VCaP (cell line): Measurements from ENCODE around the gene SOWAHD.

ENCODE experiments used
- H3K27ac ChIP-seq: fragments of 450-650 bp; 2 replicates; pipeline ENCODE4 v1.5.1; 2017
- CTCF ChIP-seq: fragments of 450-650 bp; conservative IDR thresholded peaks from 2 replicates; pipeline ENCODE4 v1.5.1; 2017; ENCODE audit warnings: mild to moderate bottlenecking, moderate library complexity

Gene SOWAHD

GRCh38 chrX:119753001-119753400 lies 5.4 kb upstream of the SOWAHD start:
- no peak overlapping the region for H3K27ac ChIP-seq
- TF ChIP-seq CTCF: no peak

DNA sequence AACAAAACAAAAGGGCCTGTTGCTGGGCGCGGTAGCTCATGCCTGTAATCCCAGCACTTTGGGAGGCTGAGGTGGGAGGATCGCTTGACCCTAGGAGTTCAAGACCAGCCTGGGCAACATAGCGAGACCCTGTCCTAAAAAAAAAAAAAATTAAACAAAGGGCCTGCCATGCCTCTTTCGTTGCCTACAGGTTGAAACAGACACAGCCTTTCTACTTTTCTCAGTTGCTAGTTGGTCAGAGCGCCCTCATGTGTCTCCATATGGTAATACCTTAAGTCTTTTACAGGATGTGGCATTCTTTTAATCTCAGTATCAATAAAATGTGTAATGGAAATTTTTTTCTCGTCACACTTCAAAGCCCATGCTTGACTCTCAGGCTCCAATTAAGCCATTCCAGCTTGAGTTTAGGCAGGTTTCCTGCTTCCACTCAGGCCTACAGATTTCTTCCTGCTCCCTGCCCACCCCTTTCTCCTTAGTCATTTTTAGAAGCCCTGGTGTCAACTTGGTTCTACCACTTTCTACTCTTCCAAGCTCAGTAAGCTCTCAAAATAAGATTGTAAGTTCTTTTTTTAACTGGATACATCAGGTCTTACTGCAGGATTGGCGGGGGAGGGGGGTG lies 4.6 kb upstream of the SOWAHD start:
- no peak overlapping the region for H3K27ac ChIP-seq
- TF ChIP-seq CTCF: peak; percentile 44

DNA sequence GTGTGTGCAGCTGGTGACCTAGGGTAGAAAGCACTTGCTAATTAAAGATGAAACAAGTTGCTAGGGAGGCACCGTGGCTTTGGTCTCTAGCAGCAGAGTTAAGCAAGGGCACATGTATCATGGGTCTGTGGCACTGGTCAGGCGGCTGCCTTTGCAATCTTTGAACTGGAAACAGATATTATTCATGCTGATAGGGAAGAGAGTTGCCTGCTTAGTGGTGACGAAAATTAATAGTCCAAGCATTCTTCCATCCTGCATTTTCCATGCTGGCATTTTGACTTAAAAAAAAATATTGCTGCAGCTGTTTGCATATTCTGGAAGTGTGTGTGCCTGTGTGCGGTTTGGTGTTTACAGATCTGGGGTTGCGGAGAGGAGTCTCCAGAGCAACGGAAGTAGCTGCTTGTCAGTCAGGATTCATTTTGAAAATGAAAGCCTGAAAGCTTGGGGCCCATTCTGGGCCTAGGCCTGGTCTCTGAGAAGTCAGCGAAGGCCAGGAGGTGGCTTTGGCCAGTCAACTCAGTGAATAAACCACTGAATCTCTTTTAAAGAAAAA lies 2.3 kb upstream of the SOWAHD start:
- H3K27ac ChIP-seq: peak overlapping the region; percentile 57
- no peak for TF ChIP-seq CTCF

GRCh38 chrX:119756926-119757635 lies 1.3 kb upstream of the SOWAHD start:
- H3K27ac ChIP-seq: peak overlapping the region; percentile 57
- no peak for TF ChIP-seq CTCF

- peak overlapping the region; percentile 57 for H3K27ac ChIP-seq
- no peak for TF ChIP-seq CTCF
Observed at GRCh38 chrX:119757646-119757978, 776 bp upstream of the SOWAHD start.

DNA sequence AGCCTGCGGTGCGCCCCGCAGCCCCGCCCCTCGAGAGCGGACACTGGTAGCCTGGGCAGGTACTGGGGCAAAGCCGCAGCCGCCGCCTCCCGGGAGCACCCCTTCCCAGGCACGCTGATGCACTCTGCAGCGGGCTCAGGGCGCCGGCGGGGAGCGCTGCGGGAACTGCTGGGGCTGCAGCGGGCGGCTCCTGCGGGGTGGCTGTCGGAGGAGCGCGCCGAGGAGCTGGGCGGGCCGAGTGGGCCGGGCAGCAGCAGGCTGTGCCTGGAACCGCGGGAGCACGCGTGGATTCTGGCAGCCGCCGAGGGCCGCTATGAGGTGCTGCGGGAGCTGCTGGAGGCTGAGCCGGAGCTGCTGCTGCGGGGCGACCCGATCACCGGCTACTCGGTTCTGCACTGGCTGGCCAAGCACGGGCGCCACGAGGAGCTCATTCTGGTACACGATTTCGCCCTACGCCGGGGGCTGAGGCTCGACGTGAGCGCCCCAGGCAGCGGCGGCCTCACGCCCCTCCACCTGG lies 401 bp downstream of the SOWAHD start:
- H3K27ac ChIP-seq: peak overlapping the region; percentile 57
- no peak for TF ChIP-seq CTCF

DNA sequence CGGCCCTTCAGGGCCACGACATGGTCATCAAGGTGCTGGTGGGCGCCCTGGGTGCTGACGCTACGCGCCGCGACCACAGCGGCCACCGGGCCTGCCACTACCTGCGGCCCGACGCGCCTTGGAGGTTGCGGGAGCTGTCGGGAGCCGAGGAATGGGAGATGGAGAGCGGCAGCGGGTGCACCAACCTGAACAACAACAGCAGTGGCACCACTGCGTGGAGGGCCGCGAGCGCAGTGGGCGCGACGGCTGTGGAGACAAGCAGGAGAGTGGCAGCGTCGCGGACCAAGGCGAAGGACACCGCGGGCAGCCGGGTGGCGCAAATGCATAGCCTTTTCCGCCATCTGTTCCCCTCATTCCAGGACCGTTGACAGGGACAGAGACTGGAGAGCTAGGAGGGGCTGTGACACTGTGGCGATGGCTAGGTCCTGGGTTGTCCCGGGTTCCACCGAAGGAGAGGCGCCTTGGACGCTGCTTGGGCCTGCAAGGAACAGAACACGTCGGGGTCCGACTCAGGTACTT lies 919 bp downstream of the SOWAHD start:
- TF ChIP-seq CTCF: no peak
- no peak overlapping the region for H3K27ac ChIP-seq
